Keratinocyte (primary cell): ENCODE results near the gene ADGRA3.

Experiments
- EZH2 ChIP-seq: IDR thresholded peaks from one replicate; pipeline ENCODE4 v1.6.1; 2012; ENCODE audit warnings: inconsistent platforms, mild to moderate bottlenecking, low read length, moderate library complexity
- TF ChIP-seq, protein P1 (sequence below), 3 experiments: IDR thresholded peaks in 1 of 3; conservative IDR thresholded peaks in 1 of 3; optimal IDR thresholded peaks in 1 of 3; 2 replicates in 2 of 3; 3 replicates in 1 of 3; pipeline versions ENCODE3 to v1.5.1; 2011; ENCODE audit warnings: low read length in 3 of 3, mild to moderate bottlenecking in 3 of 3, moderate library complexity in 2 of 3, control low read depth in 1 of 3, inconsistent platforms in 1 of 3; ENCODE audit not compliant: insufficient read depth in 2 of 3; ENCODE audit errors: extremely low read depth in 1 of 3

DNA sequence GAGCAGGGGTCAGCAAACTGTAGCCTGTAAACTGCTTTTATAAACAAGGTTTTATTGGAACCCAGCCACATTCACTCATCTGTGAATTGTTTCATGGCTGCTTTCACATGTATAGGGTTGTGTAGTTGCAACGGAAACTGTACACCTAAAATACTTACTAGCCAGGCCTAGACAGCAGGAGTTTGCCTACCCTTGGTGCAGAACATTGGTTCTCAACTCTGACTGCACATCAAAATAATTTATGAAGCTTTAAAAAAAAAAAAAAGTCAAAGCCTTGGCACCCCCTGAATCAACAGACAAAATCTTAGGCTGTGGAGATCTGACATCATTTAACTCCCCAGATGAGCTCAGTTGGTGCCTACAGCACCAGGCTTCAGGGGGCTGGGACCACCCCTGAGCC, 27.8 kb downstream of the ADGRA3 start:
- TF ChIP-seq EZH2: no peak
- TF ChIP-seq, protein P1, sequence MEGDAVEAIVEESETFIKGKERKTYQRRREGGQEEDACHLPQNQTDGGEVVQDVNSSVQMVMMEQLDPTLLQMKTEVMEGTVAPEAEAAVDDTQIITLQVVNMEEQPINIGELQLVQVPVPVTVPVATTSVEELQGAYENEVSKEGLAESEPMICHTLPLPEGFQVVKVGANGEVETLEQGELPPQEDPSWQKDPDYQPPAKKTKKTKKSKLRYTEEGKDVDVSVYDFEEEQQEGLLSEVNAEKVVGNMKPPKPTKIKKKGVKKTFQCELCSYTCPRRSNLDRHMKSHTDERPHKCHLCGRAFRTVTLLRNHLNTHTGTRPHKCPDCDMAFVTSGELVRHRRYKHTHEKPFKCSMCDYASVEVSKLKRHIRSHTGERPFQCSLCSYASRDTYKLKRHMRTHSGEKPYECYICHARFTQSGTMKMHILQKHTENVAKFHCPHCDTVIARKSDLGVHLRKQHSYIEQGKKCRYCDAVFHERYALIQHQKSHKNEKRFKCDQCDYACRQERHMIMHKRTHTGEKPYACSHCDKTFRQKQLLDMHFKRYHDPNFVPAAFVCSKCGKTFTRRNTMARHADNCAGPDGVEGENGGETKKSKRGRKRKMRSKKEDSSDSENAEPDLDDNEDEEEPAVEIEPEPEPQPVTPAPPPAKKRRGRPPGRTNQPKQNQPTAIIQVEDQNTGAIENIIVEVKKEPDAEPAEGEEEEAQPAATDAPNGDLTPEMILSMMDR (optimal IDR thresholded peaks at IDR 0.05 in 1 of 3, IDR thresholded peaks at IDR 0.05 in 1 of 3, conservative IDR thresholded peaks at IDR 0.05 in 1 of 3; ENCODE audit: extremely low read depth in 1 of 3, insufficient read depth in 2 of 3, low read length in 3 of 3): no peak
